Measurements from ENCODE around the gene LSS.
"Not testable (repeated sequence)": the region's sequence is repeated elsewhere in the genome, so short reads cannot be mapped to it uniquely, and the experiment has no call there.

LSS gene

DNA sequence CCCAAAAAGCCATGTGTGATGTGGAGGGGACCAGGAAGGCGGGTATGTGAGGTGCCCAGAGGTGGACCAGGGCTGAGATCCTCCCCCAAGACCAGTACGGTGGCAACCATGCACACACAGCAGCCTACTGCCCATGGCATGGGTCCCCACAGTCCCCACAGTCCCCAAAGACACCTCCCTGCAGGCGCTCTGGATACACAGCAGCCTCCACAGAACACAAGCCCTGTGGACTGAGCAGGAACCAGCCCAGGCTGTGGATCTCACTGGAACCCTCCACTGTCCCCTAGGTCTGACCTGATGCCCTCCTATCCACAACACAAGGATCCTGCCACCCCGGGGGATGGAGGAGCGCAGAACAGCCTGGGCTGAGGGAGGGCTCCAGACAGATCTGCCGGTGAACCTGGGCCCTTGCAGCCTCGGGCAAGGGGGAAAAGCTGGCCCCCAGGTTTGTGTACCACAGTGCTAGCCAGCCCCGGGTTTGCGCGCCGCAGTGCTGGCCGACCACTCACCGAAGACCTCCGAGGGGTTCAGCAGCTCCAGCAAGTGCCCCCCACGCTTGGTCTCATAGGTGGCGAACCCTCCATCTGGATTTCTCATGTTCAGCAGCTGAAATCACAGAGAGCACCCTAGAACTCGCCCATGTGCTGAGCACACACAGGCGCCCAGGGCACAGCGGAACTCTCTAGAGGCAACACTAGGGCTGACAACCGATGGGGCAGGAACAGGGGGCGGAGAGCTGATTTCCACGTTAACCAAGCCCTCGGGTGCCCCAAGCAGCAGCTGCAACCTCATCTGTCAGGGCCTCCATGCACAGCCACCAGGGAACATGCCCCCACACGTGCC lies 22.2 kb downstream of the LSS start:
- Mint-ChIP-seq H3K36me3 (peaks cover 60% of the 10 kb centered on the region), H3K4me1 (no peaks in the 10 kb centered on the region), H3K4me3 (no peak overlapping the region), H3K27me3 (no peaks in the 10 kb centered on the region), H3K9me3 (no peaks in the 10 kb centered on the region), H3K27ac (peak overlapping the region; percentile 6)
- ATAC-seq: no peak

- no peaks in the 10 kb centered on the region for H3K27me3 Mint-ChIP-seq
- H3K4me1 Mint-ChIP-seq: no peaks in the 10 kb centered on the region
- peaks cover 61% of the 10 kb centered on the region for H3K36me3 Mint-ChIP-seq
- H3K9me3 Mint-ChIP-seq: no peaks in the 10 kb centered on the region
- ATAC-seq: no peak
- H3K27ac Mint-ChIP-seq: peak overlapping the region; percentile 6
- no peak overlapping the region for H3K4me3 Mint-ChIP-seq
Observed at GRCh38 chr21:46205766-46206162, 22.8 kb downstream of the LSS start.

- no peaks in the 10 kb centered on the region for H3K9me3 Mint-ChIP-seq
- H3K4me3 Mint-ChIP-seq: no peak overlapping the region
- ATAC-seq: no peak
- H3K27me3 Mint-ChIP-seq: no peaks in the 10 kb centered on the region
- peaks cover 67% of the 10 kb centered on the region for H3K36me3 Mint-ChIP-seq
- no peak overlapping the region for H3K27ac Mint-ChIP-seq
- H3K4me1 Mint-ChIP-seq: no peaks in the 10 kb centered on the region
Observed at GRCh38 chr21:46205166-46205565, 23.4 kb downstream of the LSS start.

- Mint-ChIP-seq H3K36me3 (peaks cover 77% of the 10 kb centered on the region), H3K27ac (no peak overlapping the region), H3K4me1 (no peaks in the 10 kb centered on the region), H3K4me3 (no peak overlapping the region), H3K27me3 (no peaks in the 10 kb centered on the region), H3K9me3 (no peaks in the 10 kb centered on the region)
- ATAC-seq: no peak
Observed at GRCh38 chr21:46203203-46203600, 25.4 kb downstream of the LSS start.

GRCh38 chr21:46202592-46203202 lies 25.9 kb downstream of the LSS start:
- H3K4me1 Mint-ChIP-seq: no peaks in the 10 kb centered on the region
- H3K36me3 Mint-ChIP-seq: peaks cover 77% of the 10 kb centered on the region
- no peaks in the 10 kb centered on the region for H3K9me3 Mint-ChIP-seq
- H3K27me3 Mint-ChIP-seq: no peaks in the 10 kb centered on the region
- H3K27ac Mint-ChIP-seq: no peak overlapping the region
- no peak overlapping the region for H3K4me3 Mint-ChIP-seq
- ATAC-seq: no peak

DNA sequence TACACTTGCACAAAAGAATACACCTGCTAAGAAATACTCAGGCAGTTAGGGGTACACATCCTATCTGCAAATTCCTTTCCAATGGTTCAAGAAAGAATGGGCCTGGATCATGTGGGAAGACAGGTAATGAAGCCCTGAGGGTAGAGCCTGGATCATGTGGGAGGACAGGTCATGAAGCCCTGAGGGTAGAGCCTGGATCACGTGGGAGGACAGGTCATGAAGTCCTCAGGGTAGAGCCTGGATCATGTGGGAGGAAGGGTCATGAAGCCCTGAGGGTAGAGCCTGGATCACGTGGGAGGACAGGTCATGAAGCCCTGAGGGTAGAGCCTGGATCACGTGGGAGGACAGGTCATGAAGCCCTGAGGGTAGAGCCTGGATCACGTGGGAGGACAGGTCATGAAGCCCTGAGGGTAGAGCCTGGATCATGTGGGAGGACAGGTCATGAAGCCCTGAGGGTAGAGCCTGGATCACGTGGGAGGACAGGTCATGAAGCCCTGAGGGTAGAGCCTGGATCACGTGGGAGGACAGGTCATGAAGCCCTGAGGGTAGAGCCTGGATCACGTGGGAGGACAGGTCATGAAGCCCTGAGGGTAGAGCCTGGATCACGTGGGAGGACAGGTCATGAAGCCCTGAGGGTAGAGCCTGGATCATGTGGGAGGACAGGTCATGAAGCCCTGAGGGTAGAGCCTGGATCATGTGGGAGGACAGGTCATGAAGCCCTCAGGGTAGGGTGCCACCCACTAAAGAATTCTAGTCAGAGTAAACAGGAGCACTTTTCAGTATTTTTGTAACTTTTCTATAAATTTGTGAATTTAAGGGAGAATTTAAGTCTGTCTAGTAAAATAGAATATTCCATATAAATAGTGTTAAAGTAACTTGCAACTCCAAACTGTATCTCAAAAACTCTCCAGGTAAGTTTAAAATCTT lies 27.4 kb downstream of the LSS start:
- H3K27me3 Mint-ChIP-seq, H3K9me3 Mint-ChIP-seq, ATAC-seq, H3K4me1 Mint-ChIP-seq, H3K4me3 Mint-ChIP-seq, H3K27ac Mint-ChIP-seq: not testable (repeated sequence)
- H3K36me3 Mint-ChIP-seq: peaks cover 83% of the 10 kb centered on the region

- Mint-ChIP-seq H3K27me3 (no peaks in the 10 kb centered on the region), H3K9me3 (no peaks in the 10 kb centered on the region), H3K36me3 (peaks cover 80% of the 10 kb centered on the region), H3K27ac (no peak overlapping the region), H3K4me3 (no peak overlapping the region), H3K4me1 (no peaks in the 10 kb centered on the region)
- ATAC-seq: no peak
Observed at GRCh38 chr21:46199436-46200373, 28.9 kb downstream of the LSS start.

- Mint-ChIP-seq H3K36me3 (peaks cover 74% of the 10 kb centered on the region), H3K9me3 (no peaks in the 10 kb centered on the region), H3K27ac (no peak overlapping the region), H3K27me3 (no peaks in the 10 kb centered on the region), H3K4me1 (no peaks in the 10 kb centered on the region), H3K4me3 (no peak overlapping the region)
- no peak for ATAC-seq
Observed at GRCh38 chr21:46196733-46197132, 31.8 kb downstream of the LSS start.

GRCh38 chr21:46195595-46196195 lies 32.9 kb downstream of the LSS start:
- H3K27me3 Mint-ChIP-seq: no peaks in the 10 kb centered on the region
- no peak overlapping the region for H3K27ac Mint-ChIP-seq
- ATAC-seq: no peak
- H3K9me3 Mint-ChIP-seq: no peaks in the 10 kb centered on the region
- H3K4me1 Mint-ChIP-seq: no peaks in the 10 kb centered on the region
- H3K36me3 Mint-ChIP-seq: peaks cover 70% of the 10 kb centered on the region
- H3K4me3 Mint-ChIP-seq: no peak overlapping the region

DNA sequence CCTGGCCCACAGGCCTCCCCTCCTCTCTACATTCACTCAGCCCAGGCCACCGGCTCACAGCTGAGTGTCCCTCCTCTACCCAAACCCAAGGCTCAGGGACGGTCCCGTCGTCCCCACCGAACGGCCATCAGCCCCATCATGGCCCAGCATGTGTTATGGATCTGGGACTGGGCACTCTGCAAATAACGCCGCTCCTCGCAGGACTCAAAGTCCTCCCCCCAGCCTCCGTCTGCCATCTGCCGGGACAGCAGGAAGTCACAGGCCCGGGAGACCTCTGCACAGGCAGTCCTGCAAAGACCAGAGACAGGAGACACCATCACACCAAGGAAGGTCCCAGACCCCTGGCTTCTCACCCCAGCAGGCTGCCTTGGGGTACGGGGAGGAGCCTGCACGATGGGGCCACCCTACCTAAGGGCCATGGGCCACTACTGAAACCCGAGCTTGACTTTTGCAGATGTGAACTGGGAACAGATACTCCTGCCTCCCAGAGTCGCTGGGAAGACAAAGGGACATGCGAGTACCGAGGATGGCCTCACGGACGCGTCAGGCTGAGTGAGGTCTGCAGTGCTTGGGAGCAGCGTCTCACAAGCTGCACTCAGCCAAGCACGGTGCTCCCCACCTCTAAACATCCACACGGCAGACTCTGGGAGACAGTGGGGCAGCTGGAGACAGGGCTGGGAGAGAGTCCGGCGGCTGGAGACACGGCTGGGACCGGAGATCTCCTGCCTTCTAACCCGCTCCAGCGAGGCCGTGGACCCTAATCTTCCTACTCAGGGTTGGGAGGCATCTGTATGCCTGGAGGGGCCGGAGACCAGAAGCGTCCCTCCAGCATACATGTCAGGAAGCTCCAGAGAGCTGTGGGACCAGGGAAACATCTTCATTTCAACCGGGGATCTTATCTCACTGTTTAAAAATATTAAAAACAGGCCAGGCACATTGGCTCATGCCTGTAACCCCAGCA lies 33.9 kb downstream of the LSS start:
- H3K27me3 Mint-ChIP-seq: no peaks in the 10 kb centered on the region
- H3K36me3 Mint-ChIP-seq: peaks cover 59% of the 10 kb centered on the region
- no peak overlapping the region for H3K27ac Mint-ChIP-seq
- H3K4me3 Mint-ChIP-seq: no peak overlapping the region
- no peaks in the 10 kb centered on the region for H3K9me3 Mint-ChIP-seq
- no peak for ATAC-seq
- no peaks in the 10 kb centered on the region for H3K4me1 Mint-ChIP-seq

DNA sequence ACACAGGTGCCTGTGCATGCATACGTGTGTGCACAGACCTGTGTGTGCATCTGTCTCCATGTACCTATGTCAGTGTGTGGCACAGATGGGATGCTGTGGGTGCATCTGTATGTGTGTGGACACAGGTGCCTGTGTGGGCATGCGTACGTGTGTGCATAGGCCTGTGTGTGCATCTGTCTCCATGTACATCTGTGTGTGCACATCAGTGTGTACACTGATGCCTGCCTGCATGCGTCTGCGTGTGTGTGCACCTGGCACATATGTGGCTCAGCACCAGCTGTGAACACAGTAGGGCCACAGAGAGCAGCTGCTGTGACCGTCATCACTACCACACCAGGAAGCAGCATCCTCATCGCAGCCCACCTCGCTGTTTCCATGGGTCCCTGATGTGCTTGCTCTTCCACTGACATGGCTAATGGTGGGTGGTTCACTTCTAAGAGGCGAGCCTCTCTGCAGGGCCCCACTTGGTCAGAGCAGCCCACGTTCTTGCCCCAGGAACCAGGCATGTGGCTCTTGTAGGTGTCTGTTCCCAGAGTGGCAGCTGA lies 34.7 kb downstream of the LSS start:
- no peaks in the 10 kb centered on the region for H3K9me3 Mint-ChIP-seq
- peaks cover 57% of the 10 kb centered on the region for H3K36me3 Mint-ChIP-seq
- no peak for ATAC-seq
- H3K27ac Mint-ChIP-seq: no peak overlapping the region
- H3K4me1 Mint-ChIP-seq: no peaks in the 10 kb centered on the region
- no peaks in the 10 kb centered on the region for H3K27me3 Mint-ChIP-seq
- H3K4me3 Mint-ChIP-seq: no peak overlapping the region

DNA sequence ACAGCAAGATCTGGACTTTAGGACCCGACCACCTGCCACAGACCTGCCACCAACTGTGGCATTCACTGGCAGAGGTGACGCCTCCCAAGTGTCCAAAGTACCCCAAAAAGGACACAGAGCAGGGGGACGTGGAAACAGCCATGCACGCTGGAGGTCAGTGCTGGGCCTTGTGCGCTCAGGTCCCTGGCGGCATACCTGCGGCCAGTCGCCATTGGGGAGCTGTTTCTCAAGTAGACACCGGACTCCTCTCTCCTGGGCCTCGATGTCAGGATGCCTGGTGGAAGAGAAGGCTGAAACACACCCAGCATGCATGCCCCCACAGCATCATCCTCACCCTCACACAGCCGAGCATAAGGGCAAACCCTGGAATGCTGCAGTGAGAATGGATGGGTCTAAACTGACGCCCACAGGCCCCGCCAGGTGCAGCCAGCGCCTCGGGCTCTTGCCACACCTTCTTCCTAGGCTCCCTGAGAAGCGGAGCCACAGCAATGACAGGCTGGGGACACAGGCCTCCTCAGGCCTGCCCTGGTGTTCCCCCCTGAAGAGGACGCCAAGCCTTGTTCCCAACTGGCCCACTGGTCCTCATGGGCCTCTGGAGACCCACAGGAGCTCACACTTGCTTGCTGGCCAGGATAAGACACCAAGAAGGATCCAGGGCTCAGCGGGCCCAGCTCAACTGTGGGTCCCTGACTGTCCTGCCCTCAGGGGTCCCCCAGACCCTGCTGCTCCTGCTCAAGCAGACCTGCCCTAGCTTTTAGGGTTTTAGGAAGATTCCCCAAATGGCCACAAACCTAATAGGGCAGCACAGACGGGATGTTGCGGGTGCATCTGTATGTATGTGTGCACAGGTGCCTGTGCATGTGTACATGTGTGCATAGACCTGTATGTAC lies 36.6 kb downstream of the LSS start:
- H3K36me3 Mint-ChIP-seq: peaks cover 44% of the 10 kb centered on the region

More for the DNA sequence above, 36.6 kb downstream of the LSS start:
- Mint-ChIP-seq H3K9me3 (no peaks in the 10 kb centered on the region), H3K4me1 (no peaks in the 10 kb centered on the region), H3K27ac (no peak overlapping the region), H3K4me3 (no peak overlapping the region), H3K27me3 (no peaks in the 10 kb centered on the region)
- ATAC-seq: no peak

All from stimulated activated memory B cell treated with anti-CD40 and anti-IgM and Interleukin-4, amounts not matched to agents 10 μg/mL and 1 μg/mL and 100 μg/mL, for 72 hours (primary cell).